ENCODE measurements around the gene BID. TPM values are rescaled to one million over a fixed set of nuclear protein-coding genes. Genes with fewer than 3 reads are reported as not detected.

Gene BID
- total RNA-seq, 2 donors from 2014 or later, result 11.8 to 13.0 TPM

GRCh38 chr22:17786435-17787161 lies 12.3 kb upstream of the BID start:
- intact Hi-C loops (cut with DNase I), result no loop called here

GRCh38 chr22:17785185-17786184 lies 11.2 kb upstream of the BID start:
- intact Hi-C loops (cut with DNase I), result no loop called here
- DNase-seq (ENCODE audit: low spot score), result no peak

More at GRCh38 chr22:17786435-17787161, 12.3 kb upstream of the BID start:
- DNase-seq (ENCODE audit: low spot score), result no peak

GRCh38 chr22:17784776-17785175 lies 10.5 kb upstream of the BID start:
- no peak for DNase-seq (ENCODE audit: low spot score)
- intact Hi-C loops (cut with DNase I), result no loop called here

GRCh38 chr22:17783773-17784480 lies 9.7 kb upstream of the BID start:
- DNase-seq (ENCODE audit: low spot score), result no peak
- intact Hi-C loops (cut with DNase I), result no loop called here

- intact Hi-C loops (cut with DNase I), result no loop called here
- DNase-seq (ENCODE audit: low spot score), result no peak
These were observed 9.0 kb upstream of the BID start for GRCh38 chr22:17783312-17783711.

- DNase-seq (ENCODE audit: low spot score), result no peak
- intact Hi-C loops (cut with DNase I), result no loop called here
These were observed 8.4 kb upstream of the BID start for GRCh38 chr22:17782621-17783020.

- intact Hi-C loops (cut with DNase I), result no loop called here
These were observed 7.9 kb upstream of the BID start for GRCh38 chr22:17782158-17782557.

GRCh38 chr22:17781319-17782031 lies 7.2 kb upstream of the BID start:
- DNase-seq (ENCODE audit: low spot score), result no peak
- intact Hi-C loops (cut with DNase I), result no loop called here

More at GRCh38 chr22:17782158-17782557, 7.9 kb upstream of the BID start:
- no peak for DNase-seq (ENCODE audit: low spot score)

- intact Hi-C loops (cut with DNase I), result no loop called here
- no peak for DNase-seq (ENCODE audit: low spot score)
These were observed 6.6 kb upstream of the BID start for GRCh38 chr22:17780741-17781318.

GRCh38 chr22:17780116-17780740 lies 6.0 kb upstream of the BID start:
- intact Hi-C loops (cut with DNase I), result no loop called here

GRCh38 chr22:17779286-17780115 lies 5.2 kb upstream of the BID start:
- intact Hi-C loops (cut with DNase I), result no loop called here
- DNase-seq (ENCODE audit: low spot score), result no peak

More at GRCh38 chr22:17780116-17780740, 6.0 kb upstream of the BID start:
- no peak for DNase-seq (ENCODE audit: low spot score)

GRCh38 chr22:17778412-17778976 lies 4.2 kb upstream of the BID start:
- intact Hi-C loops (cut with DNase I), result no loop called here
- DNase-seq (ENCODE audit: low spot score), result no peak

- no peak for DNase-seq (ENCODE audit: low spot score)
- intact Hi-C loops (cut with DNase I), result no loop called here
These were observed 3.4 kb upstream of the BID start for GRCh38 chr22:17777717-17778044.

- DNase-seq (ENCODE audit: low spot score), result no peak
- intact Hi-C loops (cut with DNase I), result no loop called here
These were observed 2.9 kb upstream of the BID start for GRCh38 chr22:17777005-17777716.

GRCh38 chr22:17775781-17776465 lies 1.7 kb upstream of the BID start:
- intact Hi-C loops (cut with DNase I), result no loop called here
- no peak for DNase-seq (ENCODE audit: low spot score)
